Neural progenitor cell (in vitro differentiated cells): Measurements from ENCODE around the gene SLC25A44.

Source experiments
- CTCF ChIP-seq: fragments of 200-600 bp; sonication (generic); IDR thresholded peaks from 2 replicates; pipeline ENCODE4 v1.5.1; 2017; ENCODE audit warnings: antibody characterized with exemption, mild to moderate bottlenecking
- EZH2 ChIP-seq: fragments of 200-600 bp; sonication (generic); IDR thresholded peaks from 2 replicates; pipeline ENCODE4 v1.6.1; 2017; ENCODE audit warnings: antibody characterized with exemption, mild to moderate bottlenecking, moderate library complexity
- EZH2phosphoT487 ChIP-seq: fragments of 200-600 bp; sonication (generic); IDR thresholded peaks from 2 replicates; pipeline ENCODE4 v1.6.1; 2017; ENCODE audit warnings: antibody characterized with exemption

GRCh38 chr1:156233426-156234127 lies 39.7 kb downstream of the SLC25A44 start:
- TF ChIP-seq CTCF (no peak), EZH2 (no peak), EZH2phosphoT487 (no peak)
